Gastroesophageal sphincter (tissue), 3 donors: Measurements from ENCODE around the gene ATF4.

Experiments used
- EP300 ChIP-seq: sonication (generic); formaldehyde crosslinking; IDR thresholded peaks from one replicate; pipeline ENCODE4 v1.6.1; 2017; ENCODE audit warnings: antibody characterized with exemption, mild to moderate bottlenecking
- POLR2A ChIP-seq, 2 donors: fragments of 450-650 bp; IDR thresholded peaks; one replicate each; pipeline ENCODE4 v1.6.1; 2017; ENCODE audit warnings: antibody characterized with exemption in 2 of 2, mild to moderate bottlenecking in 2 of 2, moderate library complexity in 1 of 2
- POLR2AphosphoS5 ChIP-seq: sonication (generic); formaldehyde crosslinking; IDR thresholded peaks from one replicate; pipeline ENCODE4 v1.6.1; 2017; ENCODE audit warnings: antibody characterized with exemption
- TF ChIP-seq, protein P1 (sequence below), 4 experiments: fragments of 200-600 bp in 2 of 4; fragments of 450-650 bp in 2 of 4; sonication (generic) in 1 of 4; IDR thresholded peaks; one replicate each; pipeline ENCODE4 v1.5.1; 2017 to 2019; ENCODE audit warnings: antibody characterized with exemption in 4 of 4, mild to moderate bottlenecking in 2 of 4, moderate library complexity in 2 of 4

DNA sequence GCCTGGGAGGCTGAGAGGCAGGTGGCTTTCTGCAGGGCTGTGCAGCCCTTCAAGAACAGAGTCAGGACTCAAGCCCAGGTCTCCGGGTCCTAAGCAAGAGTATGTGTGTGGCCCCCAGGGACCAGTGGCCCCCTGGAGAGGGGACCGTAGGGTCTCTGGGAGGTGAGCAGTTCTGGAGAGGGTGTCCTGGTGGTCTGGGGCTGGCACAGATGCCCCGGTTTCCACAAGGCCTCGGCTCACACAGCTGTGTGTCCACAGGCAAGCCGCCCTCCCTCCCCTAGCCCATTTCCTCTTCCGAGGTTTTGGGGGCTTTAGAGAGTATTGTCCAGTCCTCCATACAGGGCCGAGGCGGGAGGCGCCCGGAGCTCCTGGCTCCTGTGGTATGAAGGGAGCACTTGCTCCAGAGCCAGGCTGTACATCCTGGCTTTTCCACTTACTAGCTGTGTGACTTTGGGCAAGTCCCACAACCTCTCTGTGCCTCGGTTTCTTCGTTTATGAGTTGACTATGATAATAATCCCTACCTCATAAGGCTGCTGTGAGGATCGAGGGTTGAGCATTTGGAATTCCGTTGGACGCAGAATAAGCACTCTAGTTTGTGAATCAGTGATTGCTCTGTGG is 15.6 kb downstream of the ATF4 start:
- no peak for TF ChIP-seq EP300
- TF ChIP-seq, protein P1, sequence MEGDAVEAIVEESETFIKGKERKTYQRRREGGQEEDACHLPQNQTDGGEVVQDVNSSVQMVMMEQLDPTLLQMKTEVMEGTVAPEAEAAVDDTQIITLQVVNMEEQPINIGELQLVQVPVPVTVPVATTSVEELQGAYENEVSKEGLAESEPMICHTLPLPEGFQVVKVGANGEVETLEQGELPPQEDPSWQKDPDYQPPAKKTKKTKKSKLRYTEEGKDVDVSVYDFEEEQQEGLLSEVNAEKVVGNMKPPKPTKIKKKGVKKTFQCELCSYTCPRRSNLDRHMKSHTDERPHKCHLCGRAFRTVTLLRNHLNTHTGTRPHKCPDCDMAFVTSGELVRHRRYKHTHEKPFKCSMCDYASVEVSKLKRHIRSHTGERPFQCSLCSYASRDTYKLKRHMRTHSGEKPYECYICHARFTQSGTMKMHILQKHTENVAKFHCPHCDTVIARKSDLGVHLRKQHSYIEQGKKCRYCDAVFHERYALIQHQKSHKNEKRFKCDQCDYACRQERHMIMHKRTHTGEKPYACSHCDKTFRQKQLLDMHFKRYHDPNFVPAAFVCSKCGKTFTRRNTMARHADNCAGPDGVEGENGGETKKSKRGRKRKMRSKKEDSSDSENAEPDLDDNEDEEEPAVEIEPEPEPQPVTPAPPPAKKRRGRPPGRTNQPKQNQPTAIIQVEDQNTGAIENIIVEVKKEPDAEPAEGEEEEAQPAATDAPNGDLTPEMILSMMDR (IDR thresholded peaks at IDR 0.05), result no peak
- no peak for TF ChIP-seq POLR2A (IDR thresholded peaks at IDR 0.05)
- TF ChIP-seq POLR2AphosphoS5, result no peak
